Stimulated activated CD4-positive, alpha-beta T cell treated with anti-CD3 and anti-CD28 coated beads, Interleukin-12 subunit alpha, Interleukin-12 subunit beta, amount 100 ng/mL, for 48 hours (primary cell): ENCODE data around the gene RNF5.
"Not testable (repeated sequence)": the region's sequence is repeated elsewhere in the genome, so short reads cannot be mapped to it uniquely, and the experiment has no call there.

Experiments used
- DNase-seq, 3 donors: peaks; one replicate each; pipeline ENCODE4 v3.0.0-alpha.2; 2020; ENCODE audit warnings: low read depth in 2 of 3, low spot score in 1 of 3

Gene RNF5

DNA sequence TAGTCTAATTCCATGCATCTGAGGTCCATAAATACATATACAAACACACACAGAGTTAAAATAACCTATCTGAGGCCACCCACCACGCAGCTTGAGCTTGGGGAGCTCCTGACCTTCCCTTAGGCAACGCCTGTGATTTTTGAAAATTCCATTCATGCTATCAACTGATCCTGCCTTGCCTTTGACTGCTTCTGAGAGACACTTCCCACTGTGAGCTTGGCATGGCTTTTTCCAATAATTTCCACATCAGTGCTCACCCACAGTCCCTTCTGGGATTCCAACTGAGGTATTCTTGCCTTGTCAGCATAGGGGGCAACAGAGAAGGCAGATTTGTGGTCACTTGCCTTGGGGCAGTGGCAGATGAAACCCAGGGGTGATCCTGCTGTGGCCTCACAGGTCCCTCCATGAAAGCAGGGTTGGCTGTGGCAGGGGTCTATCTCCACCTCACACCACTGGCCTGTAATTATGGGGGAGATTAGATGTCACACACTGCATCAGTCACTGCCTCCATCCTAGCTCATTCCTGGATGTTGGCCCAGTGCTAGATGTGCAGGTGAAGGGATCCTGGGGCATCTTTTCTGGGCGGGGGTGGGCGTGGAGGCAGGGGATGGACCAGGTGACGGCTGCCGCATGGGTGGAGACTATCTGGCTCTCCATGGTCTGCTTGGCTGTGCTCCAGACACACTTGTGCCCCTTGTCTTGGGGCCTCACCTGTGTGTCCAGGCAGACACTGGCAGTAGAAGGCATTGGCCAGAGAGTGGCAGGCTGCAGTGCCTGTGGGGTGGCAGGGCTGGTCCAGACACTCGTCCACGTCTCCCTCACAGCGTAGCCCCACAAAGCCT is 25.4 kb downstream of the RNF5 start:
- no peak for DNase-seq

DNA sequence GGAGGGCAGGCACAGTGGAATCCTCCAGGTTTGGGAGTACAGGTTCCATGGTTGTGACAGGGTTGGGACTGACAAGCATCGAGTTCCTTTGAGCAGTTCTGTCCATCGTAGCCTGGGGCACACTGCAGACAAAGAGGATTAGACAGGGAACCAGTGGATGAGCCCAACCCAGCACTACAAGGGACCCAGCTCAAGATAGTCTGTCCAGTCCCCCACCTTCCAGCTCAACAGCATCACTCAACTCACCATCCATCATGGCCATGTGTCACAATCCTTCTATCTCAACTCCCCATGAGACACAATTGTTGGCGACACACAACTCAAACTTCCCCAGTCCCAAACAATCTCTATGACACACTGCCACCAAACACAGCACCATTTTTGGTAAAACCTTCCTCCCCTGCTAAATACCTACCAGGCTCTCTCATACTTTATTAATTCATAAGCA is 26.1 kb downstream of the RNF5 start:
- DNase-seq: no peak

GRCh38 chr6:32208996-32209395 is 30.8 kb downstream of the RNF5 start:
- DNase-seq: no peak

DNA sequence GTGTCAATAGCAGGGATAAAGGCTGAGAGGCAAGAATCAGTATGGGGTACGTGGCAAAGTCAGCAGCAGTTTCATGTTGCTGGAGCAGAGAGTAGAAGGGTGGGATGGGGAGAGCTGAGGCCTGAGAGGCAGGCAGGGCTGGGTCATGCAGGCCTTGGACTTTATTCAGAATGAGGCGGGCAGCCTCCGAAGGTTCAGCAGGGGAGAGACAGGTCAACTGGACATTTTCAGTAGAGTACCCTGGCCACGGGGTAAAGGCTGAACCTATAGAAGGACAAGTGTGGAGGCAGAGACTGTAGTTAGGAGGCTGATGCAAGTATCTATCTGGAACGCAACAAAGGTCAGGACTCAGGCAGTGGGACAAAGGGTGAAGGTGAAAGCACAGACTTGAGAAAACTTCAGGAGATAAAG is 32.0 kb downstream of the RNF5 start:
- DNase-seq: no peak

GRCh38 chr6:32211432-32211831 is 33.2 kb downstream of the RNF5 start:
- DNase-seq: not testable (repeated sequence)

- no peak for DNase-seq
These were observed 34.0 kb downstream of the RNF5 start for GRCh38 chr6:32212076-32212760.

GRCh38 chr6:32213649-32214048 is 35.4 kb downstream of the RNF5 start:
- no peak for DNase-seq

DNA sequence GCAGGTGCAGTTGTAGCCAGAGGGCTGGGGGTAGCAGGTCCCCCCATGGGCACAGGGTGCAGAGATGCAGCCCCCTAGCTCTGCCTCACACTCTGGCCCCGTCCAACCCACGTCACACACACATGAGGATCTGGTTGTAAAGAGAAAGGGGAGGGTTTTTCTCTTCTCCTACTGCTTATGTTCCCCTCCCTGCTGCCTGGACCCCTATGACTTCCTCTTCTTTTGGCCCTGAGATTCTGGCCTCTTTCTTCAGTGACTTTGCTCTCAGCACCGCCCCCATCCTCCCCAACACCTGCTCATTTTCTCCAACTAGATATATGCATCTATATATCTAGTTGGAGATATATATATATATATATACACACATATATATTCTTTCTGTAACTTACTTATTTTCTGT is 35.9 kb downstream of the RNF5 start:
- no peak for DNase-seq

DNA sequence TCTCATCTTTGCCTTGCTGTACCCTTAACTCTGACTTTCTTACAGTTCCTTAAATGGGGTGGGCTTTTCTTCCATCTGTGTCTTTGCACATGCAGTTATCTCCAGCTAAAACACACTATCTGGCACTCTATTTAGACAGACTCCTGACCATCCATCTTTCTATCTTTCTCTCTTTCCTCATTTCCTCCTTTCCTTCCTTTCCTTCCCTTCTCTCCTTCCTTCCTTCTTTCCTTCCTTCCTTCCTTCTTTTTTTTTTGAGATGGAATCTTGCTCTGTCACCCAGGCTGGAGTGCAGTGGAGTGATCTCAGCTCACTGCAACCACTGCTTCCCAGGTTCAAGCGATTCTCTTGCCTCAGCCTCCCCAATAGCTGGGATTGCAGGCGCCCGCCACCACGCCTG is 37.4 kb downstream of the RNF5 start:
- DNase-seq: no peak

DNA sequence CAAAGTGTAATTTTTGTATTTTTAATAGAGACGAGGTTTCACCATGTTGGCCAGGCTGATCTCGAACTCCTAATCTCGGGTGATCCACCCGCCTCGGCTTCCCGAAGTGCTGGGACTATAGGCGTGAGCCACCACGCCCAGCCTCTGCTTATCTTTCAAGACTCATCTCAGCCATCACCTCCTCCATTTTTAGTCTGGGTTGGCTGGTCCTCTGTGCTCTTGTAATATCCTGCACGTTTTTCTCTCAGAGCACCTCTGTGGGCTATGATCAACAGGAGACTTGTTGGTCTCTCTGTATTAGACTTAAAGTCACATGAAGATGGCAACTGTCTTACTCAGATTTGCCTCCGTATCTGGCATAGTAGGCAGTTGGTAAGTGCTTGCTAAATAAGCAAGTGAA is 38.1 kb downstream of the RNF5 start:
- no peak for DNase-seq

DNA sequence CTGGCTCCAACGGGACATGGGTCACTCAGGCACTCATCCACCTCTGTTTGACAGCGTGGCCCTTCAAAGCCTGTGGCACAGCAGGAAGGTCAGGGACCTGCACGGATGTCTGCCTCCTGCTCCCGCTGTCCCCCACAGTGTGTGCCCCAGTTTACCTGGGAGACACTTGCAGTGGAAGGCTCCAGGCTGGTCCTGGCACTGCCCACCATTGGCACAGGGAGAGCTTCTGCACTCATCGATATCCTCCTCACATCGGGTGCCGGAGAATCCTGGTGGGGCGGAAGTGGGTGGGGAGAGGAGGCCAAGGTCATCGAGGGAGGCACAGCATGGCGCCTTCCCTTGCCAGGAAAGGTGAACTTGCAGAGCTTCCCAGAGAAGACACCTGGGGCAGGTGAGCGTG is 38.8 kb downstream of the RNF5 start:
- no peak for DNase-seq

DNA sequence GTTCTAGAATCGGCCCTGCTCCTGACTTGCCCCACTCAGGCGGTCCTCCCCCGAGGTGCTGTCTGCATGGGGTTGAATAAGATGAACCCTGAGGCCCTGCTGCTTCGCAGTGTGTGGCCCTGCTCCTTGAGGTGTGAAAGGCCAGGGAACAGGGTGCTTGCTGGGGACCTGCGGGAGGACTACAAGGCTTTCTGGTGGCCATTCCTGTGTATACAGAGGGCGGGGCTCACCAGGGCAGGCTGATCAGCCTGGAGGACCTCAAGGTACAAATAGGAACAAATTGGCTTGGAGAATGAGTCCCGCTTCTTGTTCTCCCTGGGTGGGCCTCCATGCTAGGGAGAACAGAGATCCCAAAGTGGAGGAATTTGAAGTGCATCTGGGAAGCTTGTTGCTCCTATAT is 40.0 kb downstream of the RNF5 start:
- DNase-seq: no peak

DNA sequence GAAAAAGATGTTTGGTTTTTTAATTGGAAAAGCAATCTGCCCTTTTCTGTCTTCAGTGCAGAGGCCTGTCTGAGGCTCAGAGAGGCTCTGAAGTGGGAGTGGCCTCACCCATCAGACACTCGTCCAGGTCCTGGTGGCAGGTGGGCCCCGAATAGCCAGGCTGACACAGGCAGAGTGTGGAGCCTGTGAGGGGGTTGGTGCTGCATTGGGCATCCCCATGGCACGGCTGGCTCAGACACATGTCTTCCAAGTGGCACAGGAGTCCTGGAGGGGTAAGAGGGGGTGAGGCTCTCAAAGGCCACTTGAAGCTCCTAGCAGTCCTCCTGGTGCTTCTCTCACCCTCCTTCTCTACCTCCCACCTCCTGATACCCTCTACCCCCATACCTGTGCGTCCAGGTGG is 41.8 kb downstream of the RNF5 start:
- DNase-seq: no peak

DNA sequence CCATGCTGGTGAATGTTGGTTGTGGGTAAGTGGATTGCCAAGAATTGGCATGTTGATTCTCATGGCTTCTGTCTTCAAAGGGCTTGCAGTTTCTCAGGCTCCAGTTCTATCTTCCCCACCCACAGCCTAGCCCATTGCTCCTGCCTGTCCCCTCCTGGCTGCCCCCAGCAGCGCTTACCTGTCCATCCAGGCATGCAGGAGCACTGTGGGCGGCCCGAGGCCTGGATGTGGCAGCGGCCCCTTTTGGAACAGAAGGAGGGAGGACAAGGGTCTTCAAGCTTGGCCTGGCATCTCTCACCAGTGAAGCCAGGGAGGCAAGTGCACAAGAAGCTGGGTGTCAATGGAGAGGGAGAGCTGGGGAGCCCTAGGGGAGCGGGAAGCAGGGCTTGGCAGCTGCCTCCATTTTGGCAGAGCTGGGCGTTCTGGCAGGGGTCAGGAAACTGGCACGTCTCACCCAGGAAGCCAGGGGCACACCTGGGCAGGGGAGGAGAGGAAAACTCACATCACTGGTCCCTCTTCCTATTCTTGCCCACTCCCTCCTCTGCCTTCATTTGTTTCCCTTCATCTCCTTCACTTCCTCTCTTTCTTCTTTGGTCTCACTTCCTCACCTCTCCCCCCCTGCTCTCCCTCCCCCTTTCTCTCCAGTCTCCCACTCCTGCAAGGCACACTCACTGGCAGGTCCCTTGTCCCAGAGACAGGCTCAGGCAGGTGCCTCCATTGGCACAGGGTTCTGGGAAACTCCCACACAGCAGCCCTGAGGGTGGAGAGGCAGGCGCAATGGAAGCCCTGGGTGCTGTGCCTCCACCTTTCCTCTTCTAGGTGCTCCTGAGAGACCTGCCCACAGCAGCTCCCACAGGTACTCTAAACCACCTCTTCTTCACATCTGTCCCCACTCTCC is 44.4 kb downstream of the RNF5 start:
- DNase-seq: no peak

DNA sequence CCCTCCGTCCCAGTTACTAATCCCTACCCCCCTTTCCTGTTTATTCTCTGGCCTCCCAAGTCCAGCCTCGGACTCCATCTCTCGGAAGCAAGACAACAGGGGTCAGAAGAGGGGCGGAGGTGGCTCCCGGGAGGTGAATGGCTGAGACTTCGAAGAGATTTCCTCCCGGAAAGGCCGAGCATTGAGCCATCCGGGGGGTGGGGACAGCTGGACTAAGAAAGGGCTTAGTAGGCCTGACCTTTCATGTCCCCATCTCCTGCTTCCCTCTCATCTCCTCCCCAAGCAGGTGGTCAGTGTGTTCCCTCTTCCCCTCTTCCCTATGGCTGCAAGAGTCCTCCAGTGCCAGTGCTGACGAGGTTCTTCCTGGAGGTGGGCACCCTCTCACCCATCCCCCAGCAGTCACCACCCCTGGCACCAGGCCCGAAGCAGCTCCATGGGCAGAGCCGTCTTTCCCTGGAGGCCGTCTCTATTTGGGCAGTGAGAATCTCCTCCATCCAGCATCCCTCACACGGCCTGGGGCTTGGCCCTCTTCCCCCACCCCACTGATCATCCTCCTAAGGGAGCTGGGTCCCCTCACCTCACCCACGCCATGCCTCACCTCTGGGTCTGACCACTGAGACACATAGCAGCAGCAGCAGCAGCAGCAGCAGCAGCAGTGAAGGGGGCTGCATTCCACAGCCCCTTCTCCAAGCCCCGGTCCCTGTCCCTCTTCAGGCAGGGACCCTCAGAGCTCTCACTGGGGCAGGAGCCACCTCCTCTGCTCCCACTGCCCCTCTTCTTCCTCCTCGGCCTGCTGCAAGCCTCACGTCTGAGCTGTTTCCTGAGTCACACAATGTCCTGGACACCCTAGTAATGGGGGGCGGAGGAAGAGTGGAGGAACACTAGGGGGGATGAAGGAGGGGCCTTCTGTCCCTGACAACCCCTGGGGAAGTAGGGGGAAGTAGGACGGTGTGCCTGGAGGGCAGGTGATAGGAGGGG is 45.3 kb downstream of the RNF5 start, which contains the start of gene NOTCH4:
TSS of gene NOTCH4 (minus strand) at position 810 of the 978 bp plus-strand sequence. CDS start at position 671, 139 bp downstream.
- DNase-seq: no peak

- no peak for DNase-seq
These were observed 46.5 kb downstream of the RNF5 start for GRCh38 chr6:32224696-32225095.

DNA sequence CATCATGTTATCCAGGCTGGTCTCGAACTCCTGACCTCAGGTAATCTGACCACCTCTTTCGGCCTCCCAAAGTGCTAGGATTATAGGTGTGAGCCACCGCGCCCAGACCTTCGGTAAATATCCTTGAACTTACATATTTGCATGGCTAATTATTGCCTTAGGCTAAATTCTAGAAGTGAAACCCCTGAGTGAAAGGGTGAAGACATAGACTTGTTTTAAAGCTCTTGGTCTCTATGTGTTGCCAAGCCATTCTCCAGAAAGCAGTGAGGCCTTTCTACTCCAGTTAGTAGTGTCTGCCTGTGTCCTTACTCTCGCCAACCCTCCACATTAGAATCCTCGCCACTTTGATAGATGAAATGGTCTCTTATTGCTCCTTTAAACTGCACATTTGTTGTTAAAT is 48.2 kb downstream of the RNF5 start:
- DNase-seq: no peak
